Mucosa of descending colon (tissue), 3 donors: ENCODE measurements around the gene CD79B. TPM values are rescaled to one million over a fixed set of nuclear protein-coding genes. Genes with fewer than 3 reads are reported as not detected.
"Not testable (repeated sequence)": the region's sequence is repeated elsewhere in the genome, so short reads cannot be mapped to it uniquely, and the experiment has no call there.

Experiments
- ATAC-seq: fragments of 200-7000 bp; cut with Tn5 transposase; one replicate; pipeline ENCODE4 v1.9.1; 2020; ENCODE audit warnings: mild to moderate bottlenecking, moderate library complexity
- DNase-seq, 3 donors: peaks; one replicate each; pipeline ENCODE4 v3.0.0-alpha.2; 2020
- H3K36me3 ChIP-seq: fragments of 200-600 bp; one replicate; pipeline ENCODE4 v1.8.0; 2021; ENCODE audit warnings: low read depth, mild to moderate bottlenecking
- H3K4me1 ChIP-seq: fragments of 200-600 bp; one replicate; pipeline ENCODE4 v1.8.0; 2021; ENCODE audit warnings: low read depth, mild to moderate bottlenecking
- H3K4me3 ChIP-seq: fragments of 200-600 bp; one replicate; pipeline ENCODE4 v1.8.0; 2021; ENCODE audit warnings: mild to moderate bottlenecking
- H3K9me3 ChIP-seq: fragments of 200-600 bp; one replicate; pipeline ENCODE4 v1.8.0; 2021; ENCODE audit warnings: mild to moderate bottlenecking
- intact Hi-C, 2 donors: fragments of 100-400 bp; cut with DNase I in 1 of 2; cut with micrococcal nuclease in 1 of 2; formaldehyde crosslinking; loops; one replicate each; pipeline versions ENCODE4 v1.11.0 to v1.11.1; 2022; cut with DNase I, micrococcal nuclease
- total RNA-seq, 3 donors: library from RNA; stranded (reverse); fragmentation: NEBNext Ultra II Directional in 2 of 3; extraction: Animal tissue kit (Norgen Biotek cat#: 25700) in 2 of 3; gene quantifications; one replicate each; pipeline versions ENCODE4 v1.2.1 to v1.2.4, GENCODE V29; 2021 to 2023
- TF ChIP-seq, protein P1 (sequence below): fragments of 200-600 bp; IDR thresholded peaks from one replicate; pipeline ENCODE4 v1.8.0; 2022; ENCODE audit warnings: antibody characterized with exemption, mild to moderate bottlenecking
- donor health status: DM: no; HTN: no; CAD: no; lungs with moderate emphysema.
- donor health status: DM: no; HTN: no; CAD: no.
- donor health status: DM: no; HTN: yes; CAD: no.

Gene CD79B
- total RNA-seq, 3 donors from 2014 or later: 0.70 to 2.4 (median 1.4) TPM

GRCh38 chr17:63911041-63911635 is 21.0 kb downstream of the CD79B start, which contains the start of gene CSHL1:
Gene CSHL1 (minus strand): TSS chr17:63911258. CDS start chr17:63911196, 62 bp downstream.
- DNase-seq (peak in 1 of 3 donors; percentile 31), ATAC-seq (no peak)
- H3K4me1 ChIP-seq: no peaks in the 10 kb centered on the region
- H3K36me3 ChIP-seq: no peaks in the 10 kb centered on the region
- intact Hi-C loops: loop anchor here in 1 of 2 donors (10.0 kb wide), 1 partner anchor 224 kb away; the partner anchor contains the start of gene ERN1
- no peaks in the 10 kb centered on the region for H3K9me3 ChIP-seq
- no peak within 1 kb of the TSS for H3K4me3 ChIP-seq
- TF ChIP-seq, protein P1, sequence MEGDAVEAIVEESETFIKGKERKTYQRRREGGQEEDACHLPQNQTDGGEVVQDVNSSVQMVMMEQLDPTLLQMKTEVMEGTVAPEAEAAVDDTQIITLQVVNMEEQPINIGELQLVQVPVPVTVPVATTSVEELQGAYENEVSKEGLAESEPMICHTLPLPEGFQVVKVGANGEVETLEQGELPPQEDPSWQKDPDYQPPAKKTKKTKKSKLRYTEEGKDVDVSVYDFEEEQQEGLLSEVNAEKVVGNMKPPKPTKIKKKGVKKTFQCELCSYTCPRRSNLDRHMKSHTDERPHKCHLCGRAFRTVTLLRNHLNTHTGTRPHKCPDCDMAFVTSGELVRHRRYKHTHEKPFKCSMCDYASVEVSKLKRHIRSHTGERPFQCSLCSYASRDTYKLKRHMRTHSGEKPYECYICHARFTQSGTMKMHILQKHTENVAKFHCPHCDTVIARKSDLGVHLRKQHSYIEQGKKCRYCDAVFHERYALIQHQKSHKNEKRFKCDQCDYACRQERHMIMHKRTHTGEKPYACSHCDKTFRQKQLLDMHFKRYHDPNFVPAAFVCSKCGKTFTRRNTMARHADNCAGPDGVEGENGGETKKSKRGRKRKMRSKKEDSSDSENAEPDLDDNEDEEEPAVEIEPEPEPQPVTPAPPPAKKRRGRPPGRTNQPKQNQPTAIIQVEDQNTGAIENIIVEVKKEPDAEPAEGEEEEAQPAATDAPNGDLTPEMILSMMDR: no peak

DNA sequence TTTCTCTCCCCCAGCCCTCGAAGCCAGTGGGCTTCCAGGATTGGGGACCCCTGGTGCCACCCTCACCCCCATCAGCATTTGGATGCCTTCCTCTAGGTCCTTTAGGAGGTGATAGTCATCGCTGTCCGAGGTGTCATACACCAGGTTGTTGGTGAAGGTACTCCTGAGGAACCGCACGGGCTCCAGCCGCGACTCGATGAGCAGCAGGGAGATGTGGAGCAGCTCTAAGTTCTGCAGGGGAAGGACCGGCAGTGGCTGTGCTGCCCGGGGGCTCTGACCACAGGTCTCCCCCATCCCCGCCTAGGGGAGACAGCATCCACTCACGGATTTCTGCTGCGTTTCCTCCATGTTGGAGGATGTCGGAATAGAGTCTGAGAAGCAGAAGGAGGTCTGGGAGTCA is 22.0 kb downstream of the CD79B start:
- H3K9me3 ChIP-seq: no peaks in the 10 kb centered on the region
- TF ChIP-seq, protein P1: no peak
- intact Hi-C loops: loop anchor here in 1 of 2 donors (10.0 kb wide), 1 partner anchor 225 kb away; the partner anchor contains the start of gene ERN1
- no peaks in the 10 kb centered on the region for H3K36me3 ChIP-seq
- H3K4me1 ChIP-seq: no peaks in the 10 kb centered on the region
- ATAC-seq: no peak
- peak in 1 of 3 donors; percentile 19 for DNase-seq
- H3K4me3 ChIP-seq: no peak overlapping the region

DNA sequence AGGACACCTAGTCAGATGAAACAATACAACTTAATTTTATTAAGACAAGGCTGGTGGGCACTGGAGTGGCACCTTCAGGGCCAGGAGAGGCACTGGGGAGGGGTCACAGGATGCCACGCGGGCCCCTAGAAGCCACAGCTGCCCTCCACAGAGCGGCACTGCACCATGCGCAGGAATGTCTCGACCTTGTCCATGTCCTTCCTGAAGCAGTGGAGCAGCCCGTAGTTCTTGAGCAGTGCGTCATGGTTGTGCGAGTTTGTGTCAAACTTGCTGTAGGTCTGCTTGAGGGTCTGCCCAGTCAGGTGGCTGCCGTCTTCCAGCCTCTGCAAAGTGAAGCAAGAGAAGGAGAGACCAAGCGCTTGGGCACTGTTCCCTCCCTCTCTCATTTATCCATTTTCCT is 22.5 kb downstream of the CD79B start:
- H3K9me3 ChIP-seq, H3K36me3 ChIP-seq, H3K4me3 ChIP-seq, H3K4me1 ChIP-seq, intact Hi-C loops, ATAC-seq: not testable (repeated sequence)
- peak in 1 of 3 donors; percentile 15 for DNase-seq

GRCh38 chr17:63907161-63907778 is 24.9 kb downstream of the CD79B start:
- H3K9me3 ChIP-seq, intact Hi-C loops, H3K4me3 ChIP-seq, ATAC-seq, H3K36me3 ChIP-seq, H3K4me1 ChIP-seq: not testable (repeated sequence)
- peak in 1 of 3 donors; percentile 3 for DNase-seq

DNA sequence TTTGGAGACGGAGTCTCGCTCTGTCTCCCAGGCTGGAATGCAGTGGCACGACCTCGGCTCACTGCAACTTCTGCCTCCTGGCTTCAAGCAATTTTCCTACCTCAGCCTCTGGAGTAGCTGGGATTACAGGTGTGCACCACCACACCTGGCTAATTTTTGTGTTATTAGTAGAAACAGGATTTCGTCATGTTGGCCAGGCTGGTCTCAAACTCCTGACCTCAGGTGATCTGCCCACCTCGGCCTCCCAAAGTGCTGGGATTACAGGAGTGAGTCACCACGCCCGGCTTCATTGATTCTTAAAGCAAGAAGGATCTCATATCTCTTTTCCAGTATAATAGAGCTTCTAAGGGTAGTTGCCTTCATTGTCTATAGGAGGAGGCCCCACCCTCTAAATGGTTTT is 27.3 kb downstream of the CD79B start:
- intact Hi-C loops, H3K9me3 ChIP-seq, H3K4me3 ChIP-seq, H3K36me3 ChIP-seq, H3K4me1 ChIP-seq, ATAC-seq: not testable (repeated sequence)
- peak in 1 of 3 donors; percentile 6 for DNase-seq

- ATAC-seq (peak; percentile 54), DNase-seq (peak in 2 of 3 donors; percentile 5 to 58)
- intact Hi-C loops: not testable (repeated sequence)
Measured at GRCh38 chr17:63903787-63904201, 28.3 kb downstream of the CD79B start.

DNA sequence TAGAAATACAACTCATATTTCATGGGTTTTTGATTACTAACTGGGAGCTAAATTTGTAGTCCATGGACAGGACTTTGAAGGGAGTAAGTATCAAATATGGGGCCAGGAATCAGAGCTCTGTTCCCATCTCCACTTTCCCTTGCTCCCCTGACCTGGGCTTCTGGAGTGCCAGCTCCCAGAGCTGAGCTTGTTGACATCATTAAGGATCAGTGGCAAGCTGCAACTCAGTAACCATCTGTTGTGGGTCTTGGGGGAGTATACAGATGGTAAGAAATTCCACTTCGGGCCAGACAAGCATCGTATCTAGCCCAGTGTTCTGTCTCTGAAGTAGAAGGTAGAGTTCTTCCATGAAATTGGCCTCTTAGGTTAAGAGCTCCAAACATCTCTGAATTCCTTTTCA is 30.2 kb downstream of the CD79B start:
- H3K36me3 ChIP-seq, H3K4me3 ChIP-seq, H3K4me1 ChIP-seq, DNase-seq, H3K9me3 ChIP-seq, intact Hi-C loops, ATAC-seq: not testable (repeated sequence)

More at GRCh38 chr17:63903787-63904201, 28.3 kb downstream of the CD79B start:
- H3K4me3 ChIP-seq, H3K4me1 ChIP-seq, H3K36me3 ChIP-seq, H3K9me3 ChIP-seq: not testable (repeated sequence)

- H3K36me3 ChIP-seq, H3K9me3 ChIP-seq, intact Hi-C loops, ATAC-seq, DNase-seq, H3K4me1 ChIP-seq, H3K4me3 ChIP-seq: not testable (repeated sequence)
Measured at GRCh38 chr17:63898899-63899798, 33.0 kb downstream of the CD79B start.

DNA sequence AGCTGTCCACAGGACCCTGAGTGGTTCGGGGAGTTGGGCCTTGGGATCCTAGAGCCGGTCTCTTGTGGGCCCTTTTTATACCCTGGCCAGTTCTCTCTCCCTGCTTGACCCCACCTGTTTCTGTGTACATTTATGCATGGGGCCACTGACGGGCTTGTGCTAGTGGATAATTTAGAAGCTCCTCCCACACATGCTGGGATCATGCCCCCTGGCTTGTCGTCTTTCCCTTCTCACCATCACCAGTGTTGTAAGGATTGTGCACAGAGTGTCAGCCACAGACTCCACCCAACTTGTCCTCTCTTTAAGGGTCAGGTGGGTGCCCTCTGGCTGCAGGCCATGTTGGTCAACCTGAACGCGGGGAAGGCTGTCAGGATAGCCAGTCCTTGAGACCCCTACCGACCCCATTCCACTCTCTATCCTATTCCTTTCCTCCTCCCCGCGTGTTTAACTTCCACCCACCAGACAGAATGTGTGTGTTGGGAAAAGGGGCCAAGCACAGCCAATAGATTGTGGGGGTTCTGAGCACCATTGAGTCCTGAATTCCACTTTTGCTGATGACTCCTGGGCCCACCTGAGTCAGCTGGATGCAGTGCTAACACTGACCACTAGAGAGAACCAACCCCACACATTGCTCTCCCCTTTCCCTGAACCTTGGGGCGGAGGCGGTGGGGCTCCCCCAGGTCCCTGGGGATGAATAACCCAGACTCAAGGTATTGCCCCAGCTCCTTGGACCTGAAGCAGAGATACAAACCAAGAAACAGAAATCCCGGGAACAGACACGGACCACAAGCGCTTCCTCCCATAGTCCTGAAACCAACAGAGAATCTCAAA is 35.4 kb downstream of the CD79B start, which contains the start of gene CSH1:
Gene CSH1, minus strand, starts transcription at position 51 of the 831 bp plus-strand sequence. CDS start 63 bp downstream, outside the sequence.
- intact Hi-C loops, H3K36me3 ChIP-seq, ATAC-seq, DNase-seq, H3K4me1 ChIP-seq, H3K9me3 ChIP-seq, H3K4me3 ChIP-seq: not testable (repeated sequence)

- H3K4me3 ChIP-seq, DNase-seq, H3K4me1 ChIP-seq, H3K36me3 ChIP-seq, ATAC-seq, H3K9me3 ChIP-seq, intact Hi-C loops: not testable (repeated sequence)
Measured at GRCh38 chr17:63894821-63895220, 37.3 kb downstream of the CD79B start.

- ATAC-seq, H3K4me1 ChIP-seq, H3K4me3 ChIP-seq, intact Hi-C loops, H3K36me3 ChIP-seq, DNase-seq, H3K9me3 ChIP-seq: not testable (repeated sequence)
Measured at GRCh38 chr17:63894021-63894420, 38.1 kb downstream of the CD79B start.
